Measurements from ENCODE around the gene CYP21A2. TPM values are rescaled to one million over a fixed set of nuclear protein-coding genes. Genes with fewer than 3 reads are reported as not detected.

The CYP21A2 gene
- total RNA-seq, 1 experiment from 2014 or later: 0.76 TPM

DNA sequence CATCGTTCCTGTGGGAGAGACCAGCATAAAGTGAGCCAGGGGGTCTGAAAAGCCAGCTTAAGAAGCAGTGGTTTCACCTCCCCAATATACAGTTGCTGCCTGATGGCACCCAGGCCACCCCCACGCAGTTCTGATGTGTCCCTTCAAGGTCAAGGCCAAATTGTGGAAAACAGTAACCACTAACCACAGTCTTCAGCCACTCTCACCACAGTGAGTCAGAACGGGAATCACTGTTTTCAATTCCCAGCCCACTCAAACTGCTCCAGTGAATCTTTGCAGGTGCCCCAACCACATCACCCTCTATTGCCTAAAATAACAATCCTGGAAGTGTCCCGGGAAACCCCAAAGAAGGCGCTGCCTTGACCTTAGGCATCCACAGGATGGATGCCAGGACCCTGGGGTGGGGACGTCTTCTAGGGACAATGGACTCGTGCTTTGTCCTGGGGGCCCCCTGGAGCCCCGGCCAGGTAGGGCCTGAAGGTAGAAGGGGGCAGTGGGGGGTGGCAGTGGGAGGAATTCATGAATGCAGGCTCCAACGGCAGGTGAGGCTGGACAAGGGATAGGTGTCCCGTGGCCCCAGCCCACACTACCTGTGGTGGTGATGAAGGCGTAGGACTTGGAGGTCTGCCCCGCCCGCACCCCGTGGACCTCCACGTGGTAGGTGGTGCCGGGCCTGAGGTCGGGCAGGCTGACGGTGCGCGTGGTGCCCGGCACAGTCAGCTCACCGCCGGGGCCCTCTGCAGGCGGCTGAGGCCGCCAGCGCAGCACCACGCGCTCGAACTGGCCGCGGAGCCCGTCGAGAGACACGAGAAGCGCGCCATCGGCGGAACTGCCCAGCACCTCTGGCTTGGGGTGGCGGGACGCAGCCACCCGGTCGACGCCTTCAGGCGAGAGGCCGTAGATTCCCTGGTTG is 48.7 kb downstream of the CYP21A2 start:
- CTCF ChIA-PET: interaction anchor here (0.6 to 1.6 kb wide), 5 partner anchors 10 to 189 kb away, joined by 3 to 6 read pairs (median 3); partner anchors contain the start of gene EHMT2
- peak overlapping the region; percentile 29 for H3K27ac Mint-ChIP-seq (ENCODE audit: unreplicated experiment)
- no TSS peak for BruUV-seq (replicated peaks)
- H3K4me3 Mint-ChIP-seq (ENCODE audit: low read depth, unreplicated experiment): peak overlapping the region; percentile 15
- TF ChIP-seq, protein P1, sequence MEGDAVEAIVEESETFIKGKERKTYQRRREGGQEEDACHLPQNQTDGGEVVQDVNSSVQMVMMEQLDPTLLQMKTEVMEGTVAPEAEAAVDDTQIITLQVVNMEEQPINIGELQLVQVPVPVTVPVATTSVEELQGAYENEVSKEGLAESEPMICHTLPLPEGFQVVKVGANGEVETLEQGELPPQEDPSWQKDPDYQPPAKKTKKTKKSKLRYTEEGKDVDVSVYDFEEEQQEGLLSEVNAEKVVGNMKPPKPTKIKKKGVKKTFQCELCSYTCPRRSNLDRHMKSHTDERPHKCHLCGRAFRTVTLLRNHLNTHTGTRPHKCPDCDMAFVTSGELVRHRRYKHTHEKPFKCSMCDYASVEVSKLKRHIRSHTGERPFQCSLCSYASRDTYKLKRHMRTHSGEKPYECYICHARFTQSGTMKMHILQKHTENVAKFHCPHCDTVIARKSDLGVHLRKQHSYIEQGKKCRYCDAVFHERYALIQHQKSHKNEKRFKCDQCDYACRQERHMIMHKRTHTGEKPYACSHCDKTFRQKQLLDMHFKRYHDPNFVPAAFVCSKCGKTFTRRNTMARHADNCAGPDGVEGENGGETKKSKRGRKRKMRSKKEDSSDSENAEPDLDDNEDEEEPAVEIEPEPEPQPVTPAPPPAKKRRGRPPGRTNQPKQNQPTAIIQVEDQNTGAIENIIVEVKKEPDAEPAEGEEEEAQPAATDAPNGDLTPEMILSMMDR (IDR thresholded peaks at IDR 0.05; ENCODE audit: unreplicated experiment): no peak
- intact Hi-C loops (cut with micrococcal nuclease; ENCODE audit: unreplicated experiment): no loop called here
- H3K36me3 Mint-ChIP-seq (ENCODE audit: insufficient read depth, unreplicated experiment): no peaks in the 10 kb centered on the region
- H3K9me3 Mint-ChIP-seq (ENCODE audit: low read depth, unreplicated experiment): no peaks in the 10 kb centered on the region
- DNase-seq: peak; percentile 36
- peaks cover 94% of the 10 kb centered on the region for H3K27me3 Mint-ChIP-seq (ENCODE audit: unreplicated experiment)
- H3K4me1 Mint-ChIP-seq (ENCODE audit: low read depth, unreplicated experiment): peaks cover 9% of the 10 kb centered on the region

DNA sequence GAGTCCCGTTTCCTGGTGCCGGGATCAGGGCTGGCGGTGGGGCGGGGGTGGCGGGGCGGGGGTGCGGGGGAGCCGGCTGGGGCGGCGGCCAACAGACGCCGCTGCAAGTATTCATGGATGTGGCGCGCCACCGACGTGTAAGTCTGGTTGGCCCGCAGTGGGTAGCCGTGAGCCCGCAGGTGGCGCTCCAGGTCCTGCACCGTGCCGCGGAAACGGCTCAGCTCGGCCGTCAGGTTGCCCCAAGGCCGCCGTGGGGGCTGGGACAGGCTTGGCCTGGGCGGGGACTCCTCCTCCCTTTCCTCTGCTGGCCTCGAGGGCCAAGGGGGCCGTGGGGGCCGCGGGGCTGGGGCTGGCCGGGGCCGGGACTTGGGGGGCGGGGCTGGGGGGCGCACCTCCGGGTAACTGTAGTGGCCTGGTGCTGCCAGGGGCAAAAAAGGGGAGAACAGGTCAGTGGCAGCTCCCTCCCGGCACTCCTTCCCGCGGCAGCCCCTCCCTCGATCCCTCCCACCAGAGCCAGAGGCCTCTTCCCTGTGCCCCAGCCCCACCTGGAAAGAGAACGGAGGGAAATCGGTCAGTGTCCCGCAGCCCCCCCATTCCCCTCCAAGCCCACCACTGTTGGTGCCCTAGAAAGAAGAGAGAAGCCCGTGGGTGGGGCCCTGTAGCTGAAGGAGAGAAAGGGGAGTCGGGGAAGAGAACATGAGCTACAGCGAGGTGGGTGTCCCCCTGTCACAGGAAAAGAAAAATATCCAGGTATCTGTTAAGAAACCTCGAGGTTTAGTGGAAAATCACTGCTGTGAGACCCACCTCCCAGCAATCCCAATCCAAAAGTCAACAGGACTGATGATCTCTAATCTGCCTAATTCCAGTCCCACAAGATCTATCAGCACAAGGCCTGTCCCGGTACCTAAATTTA is 49.6 kb downstream of the CYP21A2 start:
- TF ChIP-seq, protein P1 (IDR thresholded peaks at IDR 0.05; ENCODE audit: unreplicated experiment): peak; percentile 58
- peaks cover 94% of the 10 kb centered on the region for H3K27me3 Mint-ChIP-seq (ENCODE audit: unreplicated experiment)
- no TSS peak for BruUV-seq (replicated peaks)
- no peaks in the 10 kb centered on the region for H3K36me3 Mint-ChIP-seq (ENCODE audit: insufficient read depth, unreplicated experiment)
- H3K27ac Mint-ChIP-seq (ENCODE audit: unreplicated experiment): no peak overlapping the region
- intact Hi-C loops (cut with micrococcal nuclease; ENCODE audit: unreplicated experiment): no loop called here
- DNase-seq: peak; percentile 95
- H3K9me3 Mint-ChIP-seq (ENCODE audit: low read depth, unreplicated experiment): no peaks in the 10 kb centered on the region
- no peak overlapping the region for H3K4me3 Mint-ChIP-seq (ENCODE audit: low read depth, unreplicated experiment)
- peaks cover 9% of the 10 kb centered on the region for H3K4me1 Mint-ChIP-seq (ENCODE audit: low read depth, unreplicated experiment)
- CTCF ChIA-PET: interaction anchor here (0.6 to 1.6 kb wide), 5 partner anchors 9 to 190 kb away, joined by 3 to 6 read pairs (median 3); partner anchors contain the start of gene EHMT2

DNA sequence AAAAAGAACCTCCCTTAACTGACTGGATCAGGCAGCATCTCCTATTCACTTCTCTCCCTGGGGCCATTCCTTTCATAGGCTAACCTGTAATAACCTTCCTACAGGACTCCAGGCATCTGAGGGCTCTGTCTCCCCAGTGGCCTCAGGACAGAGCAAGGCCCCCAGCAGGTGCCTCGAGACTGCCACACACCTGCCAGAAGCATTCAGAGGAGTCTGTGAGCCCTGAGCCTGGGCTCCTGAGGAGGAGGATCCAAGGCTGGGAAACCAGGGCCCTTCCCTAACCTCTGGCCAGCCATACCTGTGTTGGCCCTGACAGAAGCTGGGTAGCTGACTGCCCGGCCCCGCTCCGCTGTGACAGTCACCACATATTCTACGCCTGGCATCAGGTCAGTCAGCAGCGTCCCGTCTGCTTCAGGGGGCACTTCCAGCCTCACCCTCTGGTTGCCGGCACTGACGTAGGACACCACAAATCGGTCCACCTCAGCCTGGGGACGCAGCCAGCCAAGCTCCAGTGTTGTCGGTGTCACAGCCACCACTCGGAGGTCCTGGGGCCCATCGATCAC is 50.4 kb downstream of the CYP21A2 start:
- Mint-ChIP-seq H3K4me3 (ENCODE audit: low read depth, unreplicated experiment) (no peak overlapping the region), H3K9me3 (ENCODE audit: low read depth, unreplicated experiment) (no peaks in the 10 kb centered on the region), H3K4me1 (ENCODE audit: low read depth, unreplicated experiment) (peaks cover 9% of the 10 kb centered on the region), H3K27ac (ENCODE audit: unreplicated experiment) (no peak overlapping the region), H3K27me3 (ENCODE audit: unreplicated experiment) (peaks cover 94% of the 10 kb centered on the region), H3K36me3 (ENCODE audit: insufficient read depth, unreplicated experiment) (no peaks in the 10 kb centered on the region)
- TF ChIP-seq, protein P1 (IDR thresholded peaks at IDR 0.05; ENCODE audit: unreplicated experiment): no peak
- no TSS peak for BruUV-seq (replicated peaks)
- intact Hi-C loops (cut with micrococcal nuclease; ENCODE audit: unreplicated experiment): no loop called here
- no peak for DNase-seq
- CTCF ChIA-PET: interaction anchor here (0.6 to 1.6 kb wide), 3 partner anchors 8 to 210 kb away, joined by 3 to 4 read pairs (median 4); no protein-coding TSS in a partner anchor

Measured in Calu3 (cell line).